ENCODE data around the gene HIVEP3. TPM values are rescaled to one million over a fixed set of nuclear protein-coding genes. Genes with fewer than 3 reads are reported as not detected.
A peak's percentile ranks its signal among the peaks of the same experiment; 100 is the strongest.

HIVEP3 gene
- total RNA-seq, 1 donor: 1.2 TPM

DNA sequence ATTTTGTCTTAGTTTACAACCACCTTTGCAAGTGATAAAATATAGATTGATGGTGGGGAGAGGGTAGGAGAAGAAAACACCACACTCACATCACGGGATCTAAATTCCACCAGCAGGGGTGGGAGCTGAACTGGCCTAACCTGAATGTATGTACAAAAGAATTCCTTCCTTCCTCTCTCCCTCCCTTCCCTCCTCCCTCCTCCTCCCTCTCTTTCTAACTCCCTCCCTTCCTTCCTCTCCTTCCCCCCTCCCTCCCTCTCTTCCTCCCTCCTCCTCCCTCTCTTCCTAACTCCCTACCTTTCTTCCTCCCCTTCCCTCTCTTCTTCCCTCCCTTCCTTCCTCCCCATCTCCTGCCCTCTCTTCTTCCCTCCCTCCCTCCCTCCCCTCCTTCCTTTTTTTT, 40.2 kb downstream of the HIVEP3 start:
- no peak for DNase-seq (ENCODE audit: low read depth)
- TF ChIP-seq, protein P1, sequence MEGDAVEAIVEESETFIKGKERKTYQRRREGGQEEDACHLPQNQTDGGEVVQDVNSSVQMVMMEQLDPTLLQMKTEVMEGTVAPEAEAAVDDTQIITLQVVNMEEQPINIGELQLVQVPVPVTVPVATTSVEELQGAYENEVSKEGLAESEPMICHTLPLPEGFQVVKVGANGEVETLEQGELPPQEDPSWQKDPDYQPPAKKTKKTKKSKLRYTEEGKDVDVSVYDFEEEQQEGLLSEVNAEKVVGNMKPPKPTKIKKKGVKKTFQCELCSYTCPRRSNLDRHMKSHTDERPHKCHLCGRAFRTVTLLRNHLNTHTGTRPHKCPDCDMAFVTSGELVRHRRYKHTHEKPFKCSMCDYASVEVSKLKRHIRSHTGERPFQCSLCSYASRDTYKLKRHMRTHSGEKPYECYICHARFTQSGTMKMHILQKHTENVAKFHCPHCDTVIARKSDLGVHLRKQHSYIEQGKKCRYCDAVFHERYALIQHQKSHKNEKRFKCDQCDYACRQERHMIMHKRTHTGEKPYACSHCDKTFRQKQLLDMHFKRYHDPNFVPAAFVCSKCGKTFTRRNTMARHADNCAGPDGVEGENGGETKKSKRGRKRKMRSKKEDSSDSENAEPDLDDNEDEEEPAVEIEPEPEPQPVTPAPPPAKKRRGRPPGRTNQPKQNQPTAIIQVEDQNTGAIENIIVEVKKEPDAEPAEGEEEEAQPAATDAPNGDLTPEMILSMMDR (IDR thresholded peaks at IDR 0.05; ENCODE audit: insufficient read depth, low read length): no peak
- no peak overlapping the region for H3K4me3 ChIP-seq (ENCODE audit: low read depth, low read length)

DNA sequence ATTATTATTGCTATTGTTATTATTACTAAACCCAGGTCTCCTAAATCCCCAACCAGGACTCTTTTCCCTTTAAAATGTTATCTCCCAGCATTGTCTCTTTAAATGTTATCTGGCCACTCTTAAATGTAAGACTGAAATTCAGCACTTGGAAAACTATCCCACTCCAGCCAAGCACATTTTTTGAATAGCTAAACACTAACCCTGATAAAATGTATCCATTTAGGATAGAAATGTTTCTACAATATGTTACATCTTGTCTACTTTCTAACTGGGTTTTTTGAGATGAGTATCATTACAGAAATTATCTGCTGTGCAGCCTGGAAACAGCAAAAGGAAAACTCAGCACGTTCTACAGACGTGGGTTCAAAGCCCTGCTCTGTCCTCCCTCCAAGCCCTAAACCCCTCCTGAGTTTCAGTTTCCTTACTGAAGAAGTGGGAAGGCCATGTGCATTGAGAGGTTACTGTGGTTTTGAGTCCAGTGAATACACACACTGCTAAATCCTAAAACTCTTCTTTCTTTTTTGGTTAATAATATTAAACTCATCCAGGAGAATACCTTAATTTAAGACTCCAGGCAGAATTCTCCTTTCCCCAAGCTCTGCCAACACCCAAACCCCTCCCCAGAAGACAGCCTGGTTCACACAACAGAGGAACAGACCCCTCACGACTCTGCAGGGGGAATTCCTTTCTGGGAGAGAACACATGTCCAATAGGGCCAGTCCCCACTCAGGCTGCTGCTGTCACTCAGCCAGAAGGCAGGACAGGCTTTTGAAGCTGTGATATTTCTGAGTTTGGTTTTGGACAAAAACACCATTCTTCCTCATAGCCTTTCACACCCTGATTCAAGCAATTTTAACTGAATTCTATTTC, 41.9 kb downstream of the HIVEP3 start:
- TF ChIP-seq, protein P1 (IDR thresholded peaks at IDR 0.05; ENCODE audit: insufficient read depth, low read length): no peak
- peak; percentile 81 for DNase-seq (ENCODE audit: low read depth)
- H3K4me3 ChIP-seq (ENCODE audit: low read depth, low read length): peak overlapping the region; percentile 44

DNA sequence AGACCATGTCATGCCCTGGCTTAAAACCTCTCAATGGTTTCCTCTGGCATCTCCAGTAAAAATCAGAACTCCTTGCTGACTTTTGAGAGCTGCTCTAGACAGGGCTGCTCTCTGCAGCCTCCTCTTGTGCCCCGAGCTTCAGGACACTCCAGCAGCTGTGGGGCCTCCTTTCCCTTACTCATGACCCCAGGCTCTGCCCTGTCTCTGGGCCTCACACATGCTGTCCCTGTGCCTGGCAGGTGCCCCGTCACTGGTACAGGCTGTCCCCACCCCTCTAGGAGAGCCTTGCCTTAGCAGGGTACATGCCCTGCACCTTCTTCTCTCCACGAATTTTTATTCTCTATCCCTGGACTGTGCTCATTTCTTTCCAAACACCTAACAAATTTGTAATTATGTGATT, 43.2 kb downstream of the HIVEP3 start:
- DNase-seq (ENCODE audit: low read depth): no peak
- TF ChIP-seq, protein P1 (IDR thresholded peaks at IDR 0.05; ENCODE audit: insufficient read depth, low read length): no peak
- H3K4me3 ChIP-seq (ENCODE audit: low read depth, low read length): no peak overlapping the region

DNA sequence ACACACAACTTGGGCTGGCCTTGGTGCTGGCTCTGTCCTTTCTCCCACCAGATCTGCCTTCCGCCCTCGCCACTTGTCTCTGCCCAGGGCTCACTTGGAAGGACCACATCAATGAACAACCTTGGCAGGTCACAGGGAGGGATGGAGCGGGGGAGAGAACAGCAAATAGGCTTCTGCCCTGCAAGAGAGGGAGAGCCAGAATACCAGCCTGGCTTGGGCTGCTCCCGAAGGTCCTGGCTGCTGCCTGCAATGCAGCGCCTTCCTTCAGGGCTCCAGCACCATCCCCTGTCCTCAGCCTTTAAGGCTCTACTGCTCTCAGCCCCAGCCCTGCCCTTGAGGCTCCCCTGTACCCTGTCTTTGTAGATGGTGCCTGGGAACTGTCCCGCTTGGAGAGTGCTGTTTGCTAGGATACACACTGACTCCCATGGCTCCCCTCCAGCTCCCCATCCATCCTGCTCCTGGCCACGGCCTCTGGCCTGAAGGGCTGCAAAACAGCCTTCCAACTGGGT, 43.8 kb downstream of the HIVEP3 start:
- H3K4me3 ChIP-seq (ENCODE audit: low read depth, low read length): no peak overlapping the region
- TF ChIP-seq, protein P1 (IDR thresholded peaks at IDR 0.05; ENCODE audit: insufficient read depth, low read length): no peak

DNA sequence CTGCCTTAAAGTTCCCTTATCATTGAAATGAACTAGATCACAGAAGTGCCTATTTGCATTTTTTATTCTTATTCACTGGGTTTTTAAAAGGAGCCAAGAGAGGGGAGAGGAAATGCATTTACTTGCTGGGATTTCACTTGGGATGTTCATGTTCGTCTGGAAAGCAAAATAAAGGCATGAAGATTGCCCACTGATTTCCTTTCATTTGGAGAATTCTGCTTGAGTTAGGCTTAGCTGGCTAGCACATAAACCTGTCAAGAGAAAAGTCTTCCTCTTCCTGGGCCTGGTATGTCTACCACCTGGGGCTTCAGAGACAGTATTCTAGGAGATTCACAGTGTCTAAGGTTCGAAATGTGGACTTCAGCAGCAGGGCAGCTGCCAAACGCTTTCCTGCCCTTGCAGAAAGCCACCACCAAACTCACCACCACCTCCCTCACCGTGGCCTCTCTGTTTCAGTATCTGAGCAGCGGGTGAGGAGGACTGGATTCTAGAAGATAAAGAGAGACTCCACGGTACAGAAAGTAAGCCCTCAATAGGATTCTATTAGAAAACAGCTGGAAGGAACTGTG, 44.5 kb downstream of the HIVEP3 start:
- TF ChIP-seq, protein P1 (IDR thresholded peaks at IDR 0.05; ENCODE audit: insufficient read depth, low read length): no peak
- no peak overlapping the region for H3K4me3 ChIP-seq (ENCODE audit: low read depth, low read length)
- DNase-seq (ENCODE audit: low read depth): no peak

More for the DNA sequence above, 43.8 kb downstream of the HIVEP3 start:
- DNase-seq (ENCODE audit: low read depth): no peak

DNA sequence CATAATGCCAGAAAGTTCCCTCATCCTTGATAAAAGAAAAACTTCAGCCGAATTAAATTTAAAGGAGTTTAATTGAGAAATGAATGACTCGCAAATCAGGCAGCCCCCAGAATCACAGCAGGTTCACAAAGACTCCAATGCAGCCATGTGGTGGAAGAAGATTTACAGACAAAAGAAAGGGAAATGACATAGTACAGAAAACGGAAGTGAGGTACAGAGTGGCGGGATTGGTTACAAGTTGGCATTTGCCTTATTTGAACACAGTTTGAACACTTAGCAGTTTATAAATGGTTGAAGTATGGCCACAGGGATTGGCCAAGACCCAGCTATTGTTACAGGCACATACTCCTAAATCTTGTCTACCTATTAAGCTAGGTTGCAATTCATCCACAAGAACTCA, 46.6 kb downstream of the HIVEP3 start:
- DNase-seq (ENCODE audit: low read depth): no peak
- H3K4me3 ChIP-seq (ENCODE audit: low read depth, low read length): no peak overlapping the region
- TF ChIP-seq, protein P1 (IDR thresholded peaks at IDR 0.05; ENCODE audit: insufficient read depth, low read length): no peak

All from fibroblast of the aortic adventitia (primary cell).